ENCODE measurements around the gene LMF2. TPM values are rescaled to one million over a fixed set of nuclear protein-coding genes. Genes with fewer than 3 reads are reported as not detected.

LMF2 gene
- total and polyA plus RNA-seq, 5 donors from 2014 or later, result 21.5 to 113 (median 21.8) TPM

- Mint-ChIP-seq H3K27me3 (peaks cover 4% of the 10 kb centered on the region), H3K27ac (peak within 1 kb of the TSS; percentile 94 to 99 (median 99)), H3K36me3 (peaks cover 5% of the 10 kb centered on the region), H3K4me3 (peak within 1 kb of the TSS; percentile 93 to 97 (median 96)), H3K4me1 (peaks cover 0 to 34% (median 16%) of the 10 kb centered on the region in 4 donors), H3K9me3 (no peaks in the 10 kb centered on the region)
- H3K9me3 ChIP-seq (ENCODE audit: control insufficient read depth in 2 of 2, low read length in 2 of 2), result no peaks in the 10 kb centered on the region
- peak within 1 kb of the TSS; percentile 95 for H3K27ac ChIP-seq (ENCODE audit: insufficient read depth, low read length, poor library complexity, severe bottlenecking)
- ATAC-seq (ENCODE audit: low read depth in 2 of 2), result peak; percentile 70 to 75
- H3K27me3 ChIP-seq (ENCODE audit: control insufficient read depth, insufficient read depth, low read length), result no peaks in the 10 kb centered on the region
- peaks cover 29% of the 10 kb centered on the region for H3K4me1 ChIP-seq (ENCODE audit: control insufficient read depth, insufficient read depth, low read length, poor library complexity, severe bottlenecking)
- peak; percentile 96 to 97 (median 97) for DNase-seq
- H3K36me3 ChIP-seq (ENCODE audit: control insufficient read depth, insufficient read depth, low read length), result peaks cover 11% of the 10 kb centered on the region
- peak within 1 kb of the TSS; percentile 82 for H3K4me3 ChIP-seq (ENCODE audit: low read depth, low read length)
Observed at GRCh38 chr22:50507991-50508884, 736 bp upstream of the LMF2 start, which contains the start of gene NCAPH2. TSS of gene NCAPH2 (plus strand) at chr22:50508224. CDS start at chr22:50508338, 114 bp downstream.

GRCh38 chr22:50506611-50507420 lies 686 bp downstream of the LMF2 start:
- no peaks in the 10 kb centered on the region for H3K27me3 ChIP-seq (ENCODE audit: control insufficient read depth, insufficient read depth, low read length)
- H3K4me1 ChIP-seq (ENCODE audit: control insufficient read depth, insufficient read depth, low read length, poor library complexity, severe bottlenecking), result peaks cover 29% of the 10 kb centered on the region
- peaks cover 4% of the 10 kb centered on the region for H3K27me3 Mint-ChIP-seq
- no peaks in the 10 kb centered on the region for H3K9me3 Mint-ChIP-seq
- H3K4me1 Mint-ChIP-seq, result peaks cover 0 to 25% (median 14%) of the 10 kb centered on the region in 4 donors
- ATAC-seq (ENCODE audit: low read depth in 2 of 2), result no peak
- H3K27ac ChIP-seq (ENCODE audit: insufficient read depth, low read length, poor library complexity, severe bottlenecking), result peak overlapping the region; percentile 91
- no peak for DNase-seq
- H3K36me3 Mint-ChIP-seq, result no peaks in the 10 kb centered on the region
- peak overlapping the region; percentile 84 to 92 (median 91) for H3K27ac Mint-ChIP-seq
- H3K4me3 Mint-ChIP-seq, result peak overlapping the region; percentile 90 to 96 (median 93)
- peak overlapping the region; percentile 75 for H3K4me3 ChIP-seq (ENCODE audit: low read depth, low read length)
- peaks cover 20% of the 10 kb centered on the region for H3K36me3 ChIP-seq (ENCODE audit: control insufficient read depth, insufficient read depth, low read length)
- no peaks in the 10 kb centered on the region for H3K9me3 ChIP-seq (ENCODE audit: control insufficient read depth in 2 of 2, low read length in 2 of 2)

GRCh38 chr22:50505776-50506610 lies 1.5 kb downstream of the LMF2 start:
- Mint-ChIP-seq H3K4me1 (peaks cover 0 to 25% (median 14%) of the 10 kb centered on the region in 4 donors), H3K9me3 (no peaks in the 10 kb centered on the region), H3K36me3 (no peaks in the 10 kb centered on the region), H3K27ac (peak overlapping the region in 1 of 3 donors; percentile 48), H3K27me3 (peaks cover 4% of the 10 kb centered on the region), H3K4me3 (peak overlapping the region; percentile 61 to 91 (median 80))
- H3K27me3 ChIP-seq (ENCODE audit: control insufficient read depth, insufficient read depth, low read length), result no peaks in the 10 kb centered on the region
- ATAC-seq (ENCODE audit: low read depth in 2 of 2), result no peak
- peak overlapping the region; percentile 91 for H3K27ac ChIP-seq (ENCODE audit: insufficient read depth, low read length, poor library complexity, severe bottlenecking)
- H3K4me1 ChIP-seq (ENCODE audit: control insufficient read depth, insufficient read depth, low read length, poor library complexity, severe bottlenecking), result peaks cover 29% of the 10 kb centered on the region
- no peak overlapping the region for H3K4me3 ChIP-seq (ENCODE audit: low read depth, low read length)
- peaks cover 20% of the 10 kb centered on the region for H3K36me3 ChIP-seq (ENCODE audit: control insufficient read depth, insufficient read depth, low read length)
- H3K9me3 ChIP-seq (ENCODE audit: control insufficient read depth in 2 of 2, low read length in 2 of 2), result no peaks in the 10 kb centered on the region
- no peak for DNase-seq

GRCh38 chr22:50505276-50505775 lies 2.2 kb downstream of the LMF2 start:
- Histone ChIP-seq H3K36me3 (ENCODE audit: control insufficient read depth, insufficient read depth, low read length) (peaks cover 20% of the 10 kb centered on the region), H3K4me3 (ENCODE audit: low read depth, low read length) (no peak overlapping the region), H3K27ac (ENCODE audit: insufficient read depth, low read length, poor library complexity, severe bottlenecking) (no peak overlapping the region), H3K9me3 (ENCODE audit: control insufficient read depth in 2 of 2, low read length in 2 of 2) (no peaks in the 10 kb centered on the region), H3K27me3 (ENCODE audit: control insufficient read depth, insufficient read depth, low read length) (no peaks in the 10 kb centered on the region), H3K4me1 (ENCODE audit: control insufficient read depth, insufficient read depth, low read length, poor library complexity, severe bottlenecking) (peaks cover 29% of the 10 kb centered on the region)
- no peaks in the 10 kb centered on the region for H3K9me3 Mint-ChIP-seq
- DNase-seq (no peak), ATAC-seq (ENCODE audit: low read depth in 2 of 2) (no peak)
- H3K36me3 Mint-ChIP-seq, result no peaks in the 10 kb centered on the region
- peaks cover 4% of the 10 kb centered on the region for H3K27me3 Mint-ChIP-seq
- H3K4me3 Mint-ChIP-seq, result peak overlapping the region in 2 of 4 donors; percentile 61 to 69
- H3K4me1 Mint-ChIP-seq, result peaks cover 0 to 25% (median 14%) of the 10 kb centered on the region in 4 donors
- H3K27ac Mint-ChIP-seq, result no peak overlapping the region

GRCh38 chr22:50504369-50505211 lies 2.9 kb downstream of the LMF2 start:
- H3K4me1 ChIP-seq (ENCODE audit: control insufficient read depth, insufficient read depth, low read length, poor library complexity, severe bottlenecking), result peaks cover 29% of the 10 kb centered on the region
- ATAC-seq (ENCODE audit: low read depth in 2 of 2) (no peak), DNase-seq (no peak)
- no peaks in the 10 kb centered on the region for H3K9me3 Mint-ChIP-seq
- no peak overlapping the region for H3K27ac ChIP-seq (ENCODE audit: insufficient read depth, low read length, poor library complexity, severe bottlenecking)
- H3K4me3 ChIP-seq (ENCODE audit: low read depth, low read length), result no peak overlapping the region
- H3K36me3 Mint-ChIP-seq, result no peaks in the 10 kb centered on the region
- H3K27ac Mint-ChIP-seq, result no peak overlapping the region
- no peak overlapping the region for H3K4me3 Mint-ChIP-seq
- H3K36me3 ChIP-seq (ENCODE audit: control insufficient read depth, insufficient read depth, low read length), result peaks cover 20% of the 10 kb centered on the region
- peaks cover 4% of the 10 kb centered on the region for H3K27me3 Mint-ChIP-seq
- H3K27me3 ChIP-seq (ENCODE audit: control insufficient read depth, insufficient read depth, low read length), result no peaks in the 10 kb centered on the region
- peaks cover 0 to 24% (median 14%) of the 10 kb centered on the region in 4 donors for H3K4me1 Mint-ChIP-seq
- no peaks in the 10 kb centered on the region for H3K9me3 ChIP-seq (ENCODE audit: control insufficient read depth in 2 of 2, low read length in 2 of 2)

GRCh38 chr22:50503475-50504145 lies 3.9 kb downstream of the LMF2 start:
- no peak overlapping the region for H3K27ac ChIP-seq (ENCODE audit: insufficient read depth, low read length, poor library complexity, severe bottlenecking)
- Mint-ChIP-seq H3K4me3 (no peak overlapping the region), H3K27me3 (peaks cover under 1% of the 10 kb centered on the region), H3K27ac (no peak overlapping the region), H3K9me3 (no peaks in the 10 kb centered on the region), H3K4me1 (peaks cover 0 to 16% (median 5%) of the 10 kb centered on the region in 4 donors), H3K36me3 (no peaks in the 10 kb centered on the region)
- ATAC-seq (ENCODE audit: low read depth in 2 of 2) (no peak), DNase-seq (no peak)
- H3K27me3 ChIP-seq (ENCODE audit: control insufficient read depth, insufficient read depth, low read length), result no peaks in the 10 kb centered on the region
- H3K9me3 ChIP-seq (ENCODE audit: control insufficient read depth in 2 of 2, low read length in 2 of 2), result no peaks in the 10 kb centered on the region
- peaks cover 19% of the 10 kb centered on the region for H3K4me1 ChIP-seq (ENCODE audit: control insufficient read depth, insufficient read depth, low read length, poor library complexity, severe bottlenecking)
- no peak overlapping the region for H3K4me3 ChIP-seq (ENCODE audit: low read depth, low read length)
- peaks cover 20% of the 10 kb centered on the region for H3K36me3 ChIP-seq (ENCODE audit: control insufficient read depth, insufficient read depth, low read length)
